Keratinocyte (primary cell): ENCODE measurements around the gene GREB1. TPM values are rescaled to one million over a fixed set of nuclear protein-coding genes. Genes with fewer than 3 reads are reported as not detected.

ENCODE experiments used
- DNase-seq: peaks from one replicate; pipeline ENCODE4 v3.0.0-alpha.2; 2011; ENCODE audit warnings: low read depth, missing footprints, low spot score
- FAIRE-seq: peaks from 2 replicates; lab custom pipeline; 2011; peaks lifted over from hg19 to GRCh38; lab: Jason Lieb, UNC
- H2AFZ ChIP-seq: 2 replicates; pipeline ENCODE4 v1.6.0; 2012; ENCODE audit warnings: low read length, control low read depth, inconsistent platforms; ENCODE audit not compliant: control insufficient read depth
- H3K27ac ChIP-seq: 2 replicates; pipeline ENCODE4 v1.5.1; 2011; ENCODE audit warnings: low read length; ENCODE audit not compliant: control insufficient read depth, insufficient read depth
- H3K27me3 ChIP-seq: 3 replicates; pipeline ENCODE4 v1.6.0; 2011; ENCODE audit warnings: low read length; ENCODE audit not compliant: control insufficient read depth, insufficient read depth; ENCODE audit errors: extremely low read depth
- H3K36me3 ChIP-seq, 2 experiments: 2 replicates in 1 of 2; 3 replicates in 1 of 2; pipeline ENCODE4 v1.5.1; 2011; ENCODE audit warnings: low read length in 2 of 2, mild to moderate bottlenecking in 1 of 2; ENCODE audit not compliant: control insufficient read depth in 2 of 2, insufficient read depth in 2 of 2; ENCODE audit errors: extremely low read depth in 1 of 2
- H3K4me1 ChIP-seq: 3 replicates; pipeline ENCODE4 v1.5.1; 2011; ENCODE audit warnings: low read length; ENCODE audit not compliant: control insufficient read depth, insufficient read depth; ENCODE audit errors: extremely low read depth
- H3K4me2 ChIP-seq: 3 replicates; pipeline ENCODE4 v1.6.0; 2011; ENCODE audit warnings: low read depth, low read length; ENCODE audit not compliant: control insufficient read depth, insufficient read depth; ENCODE audit errors: extremely low read depth
- H3K4me3 ChIP-seq, 3 experiments: fragments of 200-600 bp in 1 of 3; sonication (generic) in 1 of 3; 2 replicates in 2 of 3; 3 replicates in 1 of 3; pipeline ENCODE4 v1.5.1; 2011 to 2016; ENCODE audit warnings: low read length in 3 of 3, mild to moderate bottlenecking in 3 of 3, control low read depth in 2 of 3, inconsistent platforms in 1 of 3, low read depth in 1 of 3, mixed read lengths in 1 of 3, mixed run types in 1 of 3, moderate library complexity in 1 of 3; ENCODE audit not compliant: control insufficient read depth in 2 of 3, insufficient read depth in 2 of 3; ENCODE audit errors: extremely low read depth in 1 of 3
- H3K79me2 ChIP-seq: 2 replicates; pipeline ENCODE4 v1.6.0; 2012; ENCODE audit warnings: low read length; ENCODE audit not compliant: control insufficient read depth, insufficient read depth
- H3K9ac ChIP-seq: 3 replicates; pipeline ENCODE4 v1.6.0; 2011; ENCODE audit warnings: low read length; ENCODE audit not compliant: control insufficient read depth, insufficient read depth; ENCODE audit errors: extremely low read depth
- H3K9me1 ChIP-seq: 3 replicates; pipeline ENCODE4 v1.6.0; 2011; ENCODE audit warnings: low read length; ENCODE audit not compliant: control insufficient read depth, insufficient read depth; ENCODE audit errors: extremely low read depth
- H3K9me3 ChIP-seq: 2 replicates; pipeline ENCODE4 v1.5.1; 2012; ENCODE audit warnings: low read depth, low read length; ENCODE audit not compliant: control insufficient read depth
- H4K20me1 ChIP-seq: 3 replicates; pipeline ENCODE4 v1.6.0; 2011; ENCODE audit warnings: low read length; ENCODE audit not compliant: control insufficient read depth, insufficient read depth; ENCODE audit errors: extremely low read depth
- CTCF ChIP-seq, 3 experiments: IDR thresholded peaks in 1 of 3; conservative IDR thresholded peaks in 1 of 3; optimal IDR thresholded peaks in 1 of 3; 2 replicates in 2 of 3; 3 replicates in 1 of 3; pipeline versions ENCODE3 to v1.5.1; 2011; ENCODE audit warnings: low read length in 3 of 3, mild to moderate bottlenecking in 3 of 3, moderate library complexity in 2 of 3, control low read depth in 1 of 3, inconsistent platforms in 1 of 3; ENCODE audit not compliant: insufficient read depth in 2 of 3; ENCODE audit errors: extremely low read depth in 1 of 3
- EZH2 ChIP-seq: IDR thresholded peaks from one replicate; pipeline ENCODE4 v1.6.1; 2012; ENCODE audit warnings: inconsistent platforms, mild to moderate bottlenecking, low read length, moderate library complexity
- dilution Hi-C: fragments of 300-500 bp; cut with MboI; formaldehyde crosslinking; loops from one replicate; pipeline ENCODE4 v1.7.0; 2020; ENCODE audit warnings: low sequenced_read_pairs; ENCODE audit not compliant: extremely low pct_ligation_motif_present
- polyA plus RNA-seq, 5 experiments: library from polyadenylated mRNA; depleted of rRNA in 3 of 5; stranded (reverse) in 3 of 5; stranded (forward) in 1 of 5; unstranded in 1 of 5; fragments of >200 nt; gene quantifications; 1 replicate in 1 of 5; 2 replicates in 3 of 5; 3 replicates in 1 of 5; pipeline versions ENCODE4 v1.2.1 to v1.2.3, GENCODE V29; 2011 to 2012; ENCODE audit warnings: missing spikeins in 2 of 5, low read depth in 1 of 5, low replicate concordance in 1 of 5

The GREB1 gene
- polyA plus RNA-seq, 1 donor (not counting 4 experiments of a cell fraction or from before 2014, with no cell fraction given) = 0.13 TPM

- Histone ChIP-seq H2AFZ (no peak overlapping the region), H3K79me2 (no peaks in the 10 kb centered on the region), H4K20me1 (no peaks in the 10 kb centered on the region), H3K36me3 (no peaks in the 10 kb centered on the region), H3K27ac (no peak overlapping the region), H3K4me2 (no peak overlapping the region), H3K9me1 (no peaks in the 10 kb centered on the region), H3K4me1 (no peaks in the 10 kb centered on the region), H3K4me3 (no peak overlapping the region), H3K9me3 (no peaks in the 10 kb centered on the region), H3K9ac (no peak overlapping the region), H3K27me3 (peaks cover 64% of the 10 kb centered on the region)
- FAIRE-seq (no peak), DNase-seq (no peak)
- TF ChIP-seq EZH2 (no peak), CTCF (optimal IDR thresholded peaks at IDR 0.05 in 1 of 3, IDR thresholded peaks at IDR 0.05 in 1 of 3, conservative IDR thresholded peaks at IDR 0.05 in 1 of 3; ENCODE audit: extremely low read depth in 1 of 3, insufficient read depth in 2 of 3, low read length in 3 of 3) (peak in 1 of 3 experiments; percentile 15)
- dilution Hi-C loops = loop anchor here (25.0 kb wide), 1 partner anchor 111 kb away; no protein-coding TSS in a partner anchor
Measured at GRCh38 chr2:11676640-11677039, 142.8 kb downstream of the GREB1 start.

GRCh38 chr2:11677136-11678055 lies 143.6 kb downstream of the GREB1 start:
- FAIRE-seq (no peak), DNase-seq (no peak)
- Histone ChIP-seq H3K4me3 (no peak overlapping the region), H3K4me2 (no peak overlapping the region), H3K9me1 (no peaks in the 10 kb centered on the region), H3K9ac (no peak overlapping the region), H3K4me1 (no peaks in the 10 kb centered on the region), H3K27ac (no peak overlapping the region), H4K20me1 (no peaks in the 10 kb centered on the region), H3K79me2 (no peaks in the 10 kb centered on the region), H2AFZ (no peak overlapping the region), H3K36me3 (no peaks in the 10 kb centered on the region), H3K9me3 (no peaks in the 10 kb centered on the region), H3K27me3 (peaks cover 61% of the 10 kb centered on the region)
- dilution Hi-C loops = loop anchor here (25.0 kb wide), 1 partner anchor 110 kb away; no protein-coding TSS in a partner anchor
- TF ChIP-seq CTCF (optimal IDR thresholded peaks at IDR 0.05 in 1 of 3, IDR thresholded peaks at IDR 0.05 in 1 of 3, conservative IDR thresholded peaks at IDR 0.05 in 1 of 3; ENCODE audit: extremely low read depth in 1 of 3, insufficient read depth in 2 of 3, low read length in 3 of 3) (no peak), EZH2 (peak; percentile 63)
